CD4-positive, CD25-positive, alpha-beta regulatory T cell (primary cell): ENCODE measurements around the gene RPL36A. TPM values are rescaled to one million over a fixed set of nuclear protein-coding genes. Genes with fewer than 3 reads are reported as not detected.

ENCODE experiments used
- ATAC-seq, 2 donors: fragments of 150-1000 bp; cut with Tn5 transposase; one replicate each; pipeline ENCODE4 v1.10.0; 2021; ENCODE audit warnings: low read depth in 2 of 2, moderate number of reproducible peaks in 2 of 2, moderate library complexity in 1 of 2
- DNase-seq, 3 donors: peaks; one replicate each; pipeline versions ENCODE4 v3.0.0 to v3.0.0-alpha.2; 2012 to 2022; ENCODE audit warnings: mixed read lengths in 1 of 3
- H3K27ac ChIP-seq: one replicate; pipeline ENCODE4 v1.7.0; 2013; ENCODE audit warnings: mild to moderate bottlenecking, low read length; ENCODE audit not compliant: insufficient read depth, poor library complexity, severe bottlenecking
- H3K27me3 ChIP-seq: one replicate; pipeline ENCODE4 v1.7.0; 2013; ENCODE audit warnings: low read length; ENCODE audit not compliant: control insufficient read depth, insufficient read depth
- H3K36me3 ChIP-seq: one replicate; pipeline ENCODE4 v1.7.0; 2013; ENCODE audit warnings: mild to moderate bottlenecking, low read length, moderate library complexity; ENCODE audit not compliant: control insufficient read depth, insufficient read depth
- H3K4me1 ChIP-seq: 2 replicates; pipeline ENCODE4 v1.7.0; 2013; ENCODE audit warnings: mild to moderate bottlenecking, low read length; ENCODE audit not compliant: insufficient read depth, control insufficient read depth, poor library complexity, severe bottlenecking
- H3K4me3 ChIP-seq: one replicate; pipeline ENCODE4 v1.7.0; 2013; ENCODE audit warnings: low read depth, mild to moderate bottlenecking, low read length, moderate library complexity
- H3K9me3 ChIP-seq, 2 experiments: 1 replicate in 1 of 2; 2 replicates in 1 of 2; pipeline ENCODE4 v1.7.0; 2013; ENCODE audit warnings: low read length in 2 of 2, mild to moderate bottlenecking in 1 of 2, moderate library complexity in 1 of 2; ENCODE audit not compliant: control insufficient read depth in 2 of 2
- H3K27ac Mint-ChIP-seq, 3 donors: one replicate each; pipeline ENCODE4 v1.8.0; 2020 to 2022; ENCODE audit warnings: mild to moderate bottlenecking in 3 of 3, mixed read lengths in 3 of 3, moderate library complexity in 2 of 3
- H3K27me3 Mint-ChIP-seq: one replicate; pipeline ENCODE4 v1.8.0; 2022; ENCODE audit warnings: mild to moderate bottlenecking, mixed read lengths
- H3K36me3 Mint-ChIP-seq: one replicate; pipeline ENCODE4 v1.8.0; 2020; ENCODE audit warnings: mixed read lengths
- H3K4me1 Mint-ChIP-seq, 4 donors: one replicate each; pipeline ENCODE4 v1.8.0; 2020 to 2022; ENCODE audit warnings: mixed read lengths in 4 of 4, mild to moderate bottlenecking in 1 of 4
- H3K4me3 Mint-ChIP-seq, 4 donors: one replicate each; pipeline ENCODE4 v1.8.0; 2020 to 2022; ENCODE audit warnings: mild to moderate bottlenecking in 4 of 4, mixed read lengths in 4 of 4, moderate library complexity in 3 of 4
- H3K9me3 Mint-ChIP-seq, 7 donors: one replicate each; pipeline ENCODE4 v1.8.0; 2020 to 2022; ENCODE audit warnings: mixed read lengths in 7 of 7, mild to moderate bottlenecking in 3 of 7, moderate library complexity in 2 of 7
- polyA plus RNA-seq, 4 donors: library from polyadenylated mRNA; unstranded; fragments of 300-500 nt; fragmentation: Illumina TruSeq; gene quantifications; one replicate each; pipeline ENCODE4 v1.2.3, GENCODE V29; 2021
- total RNA-seq: library from RNA; stranded (reverse); gene quantifications from one replicate; pipeline ENCODE4 v1.2.3, GENCODE V29; 2022

Gene RPL36A
- total RNA-seq, result 174 TPM
- 1,000 to 10,000 TPM; 1,463 to 2,189 (median 1,912) TPM for polyA plus RNA-seq

- ATAC-seq (peak; percentile 90 to 92), DNase-seq (peak; percentile 62 to 90 (median 70))
- H3K4me3 ChIP-seq, result peak within 1 kb of the TSS; percentile 75
- Mint-ChIP-seq H3K4me3 (peak within 1 kb of the TSS; percentile 90 to 99 (median 92)), H3K27me3 (no peaks in the 10 kb centered on the region), H3K9me3 (no peaks in the 10 kb centered on the region), H3K27ac (peak within 1 kb of the TSS; percentile 93 to 97 (median 95)), H3K36me3 (no peaks in the 10 kb centered on the region), H3K4me1 (peaks cover 0 to 32% (median 16%) of the 10 kb centered on the region in 4 donors)
- peaks cover 6% of the 10 kb centered on the region for H3K4me1 ChIP-seq
- H3K36me3 ChIP-seq, result peaks cover 6% of the 10 kb centered on the region
- H3K27ac ChIP-seq, result peak within 1 kb of the TSS; percentile 80
- no peaks in the 10 kb centered on the region for H3K27me3 ChIP-seq
- no peaks in the 10 kb centered on the region for H3K9me3 ChIP-seq
Observed at GRCh38 chrX:101390664-101391525, at the start of gene RPL36A. Gene RPL36A, plus strand, starts transcription at chrX:101391011. Its CDS starts 33 bp downstream, at chrX:101391044.

GRCh38 chrX:101347859-101348451 lies 42.9 kb upstream of the RPL36A start:
- H3K27ac ChIP-seq, result peak overlapping the region; percentile 79
- Mint-ChIP-seq H3K36me3 (peaks cover 4% of the 10 kb centered on the region), H3K27ac (peak overlapping the region in 2 of 3 donors; percentile 89 to 91), H3K4me3 (peak overlapping the region; percentile 90 to 95 (median 92)), H3K4me1 (peaks cover 0 to 13% (median 10%) of the 10 kb centered on the region in 4 donors), H3K27me3 (no peaks in the 10 kb centered on the region), H3K9me3 (no peaks in the 10 kb centered on the region)
- no peak for DNase-seq
- H3K4me3 ChIP-seq, result peak overlapping the region; percentile 80
- peaks cover 14% of the 10 kb centered on the region for H3K4me1 ChIP-seq
- no peak for ATAC-seq
- no peaks in the 10 kb centered on the region for H3K27me3 ChIP-seq
- no peaks in the 10 kb centered on the region for H3K9me3 ChIP-seq
- H3K36me3 ChIP-seq, result no peaks in the 10 kb centered on the region

GRCh38 chrX:101348452-101349192 lies 42.2 kb upstream of the RPL36A start, which contains the start of gene TIMM8A:
Gene TIMM8A, minus strand, starts transcription at chrX:101348742. Its CDS starts 78 bp downstream, at chrX:101348664.
- H3K4me1 Mint-ChIP-seq, result peaks cover 0 to 13% (median 10%) of the 10 kb centered on the region in 4 donors
- Histone ChIP-seq H3K4me3 (peak within 1 kb of the TSS; percentile 80), H3K27ac (peak within 1 kb of the TSS; percentile 79), H3K4me1 (peaks cover 14% of the 10 kb centered on the region), H3K9me3 (no peaks in the 10 kb centered on the region), H3K36me3 (no peaks in the 10 kb centered on the region), H3K27me3 (no peaks in the 10 kb centered on the region)
- no peaks in the 10 kb centered on the region for H3K27me3 Mint-ChIP-seq
- peak within 1 kb of the TSS; percentile 84 to 91 (median 89) for H3K27ac Mint-ChIP-seq
- ATAC-seq, result peak; percentile 99
- H3K36me3 Mint-ChIP-seq, result peaks cover 4% of the 10 kb centered on the region
- H3K4me3 Mint-ChIP-seq, result peak within 1 kb of the TSS; percentile 90 to 95 (median 92)
- no peaks in the 10 kb centered on the region for H3K9me3 Mint-ChIP-seq
- DNase-seq, result peak; percentile 70 to 85 (median 77)

- no peaks in the 10 kb centered on the region for H3K27me3 ChIP-seq
Observed at GRCh38 chrX:101349193-101349562, 41.6 kb upstream of the RPL36A start.

GRCh38 chrX:101357166-101357795 lies 33.5 kb upstream of the RPL36A start:
- H3K4me3 ChIP-seq, result no peak overlapping the region
- Mint-ChIP-seq H3K4me3 (no peak overlapping the region), H3K36me3 (no peaks in the 10 kb centered on the region), H3K27me3 (no peaks in the 10 kb centered on the region), H3K4me1 (no peaks in the 10 kb centered on the region), H3K9me3 (no peaks in the 10 kb centered on the region), H3K27ac (no peak overlapping the region)
- H3K27me3 ChIP-seq, result no peaks in the 10 kb centered on the region
- H3K27ac ChIP-seq, result no peak overlapping the region
- no peaks in the 10 kb centered on the region for H3K9me3 ChIP-seq
- DNase-seq (no peak), ATAC-seq (no peak)
- no peaks in the 10 kb centered on the region for H3K36me3 ChIP-seq
- H3K4me1 ChIP-seq, result no peaks in the 10 kb centered on the region

More at GRCh38 chrX:101349193-101349562, 41.6 kb upstream of the RPL36A start:
- peak overlapping the region; percentile 80 for H3K4me3 ChIP-seq
- DNase-seq, result no peak
- peaks cover 4% of the 10 kb centered on the region for H3K36me3 Mint-ChIP-seq
- H3K4me3 Mint-ChIP-seq, result peak overlapping the region; percentile 90 to 95 (median 92)
- no peaks in the 10 kb centered on the region for H3K9me3 ChIP-seq
- H3K27ac ChIP-seq, result peak overlapping the region; percentile 79
- H3K4me1 ChIP-seq, result peaks cover 14% of the 10 kb centered on the region
- no peaks in the 10 kb centered on the region for H3K27me3 Mint-ChIP-seq
- no peaks in the 10 kb centered on the region for H3K36me3 ChIP-seq
- H3K27ac Mint-ChIP-seq, result peak overlapping the region; percentile 84 to 91 (median 89)
- H3K9me3 Mint-ChIP-seq, result no peaks in the 10 kb centered on the region
- H3K4me1 Mint-ChIP-seq, result peaks cover 0 to 13% (median 10%) of the 10 kb centered on the region in 4 donors
- ATAC-seq, result no peak

GRCh38 chrX:101359966-101360365 lies 30.8 kb upstream of the RPL36A start:
- no peak for DNase-seq
- Mint-ChIP-seq H3K27me3 (no peaks in the 10 kb centered on the region), H3K9me3 (no peaks in the 10 kb centered on the region)

GRCh38 chrX:101360390-101360789 lies 30.4 kb upstream of the RPL36A start:
- ATAC-seq (no peak), DNase-seq (no peak)
- Histone ChIP-seq H3K27me3 (no peaks in the 10 kb centered on the region), H3K9me3 (no peaks in the 10 kb centered on the region), H3K4me1 (no peaks in the 10 kb centered on the region), H3K36me3 (no peaks in the 10 kb centered on the region), H3K4me3 (no peak overlapping the region), H3K27ac (no peak overlapping the region)
- Mint-ChIP-seq H3K27me3 (no peaks in the 10 kb centered on the region), H3K9me3 (no peaks in the 10 kb centered on the region), H3K4me1 (no peaks in the 10 kb centered on the region), H3K4me3 (no peak overlapping the region), H3K27ac (no peak overlapping the region), H3K36me3 (no peaks in the 10 kb centered on the region)

More at GRCh38 chrX:101359966-101360365, 30.8 kb upstream of the RPL36A start:
- Mint-ChIP-seq H3K27ac (no peak overlapping the region), H3K36me3 (no peaks in the 10 kb centered on the region), H3K4me3 (no peak overlapping the region), H3K4me1 (no peaks in the 10 kb centered on the region)
- Histone ChIP-seq H3K27me3 (no peaks in the 10 kb centered on the region), H3K4me3 (no peak overlapping the region), H3K36me3 (no peaks in the 10 kb centered on the region), H3K27ac (no peak overlapping the region), H3K9me3 (no peaks in the 10 kb centered on the region), H3K4me1 (no peaks in the 10 kb centered on the region)
- ATAC-seq, result no peak
